ENCODE data around the gene LAGE3.

Gene LAGE3

DNA sequence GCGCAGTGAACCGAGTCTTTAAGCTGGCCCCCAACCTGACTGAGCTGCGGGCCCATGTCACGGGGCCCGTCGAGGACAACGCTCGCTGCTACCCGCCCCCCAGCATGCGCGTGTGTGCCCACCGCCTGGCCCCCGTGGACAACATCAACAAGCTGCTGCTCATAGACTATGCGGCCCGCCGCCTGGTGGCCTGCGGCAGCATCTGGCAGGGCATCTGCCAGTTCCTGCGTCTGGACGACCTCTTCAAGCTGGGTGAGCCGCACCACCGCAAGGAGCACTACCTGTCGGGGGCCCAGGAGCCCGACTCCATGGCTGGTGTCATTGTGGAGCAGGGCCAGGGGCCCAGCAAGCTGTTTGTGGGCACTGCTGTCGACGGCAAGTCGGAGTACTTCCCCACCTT, 18.8 kb downstream of the LAGE3 start:
- Histone ChIP-seq H3K4me1 (ENCODE audit: control insufficient read depth, low read depth, low read length) (no peaks in the 10 kb centered on the region), H3K4me3 (ENCODE audit: low read length) (no peak overlapping the region), H3K27ac (ENCODE audit: low read length) (no peak overlapping the region), H3K9ac (ENCODE audit: low read length) (no peak overlapping the region), H3K36me3 (ENCODE audit: control insufficient read depth, low read depth, low read length) (no peaks in the 10 kb centered on the region), H3K9me3 (ENCODE audit: control insufficient read depth, low read depth, low read length) (peaks cover 4% of the 10 kb centered on the region), H3K27me3 (ENCODE audit: control insufficient read depth, insufficient read depth, low read length) (peaks cover 5% of the 10 kb centered on the region)

DNA sequence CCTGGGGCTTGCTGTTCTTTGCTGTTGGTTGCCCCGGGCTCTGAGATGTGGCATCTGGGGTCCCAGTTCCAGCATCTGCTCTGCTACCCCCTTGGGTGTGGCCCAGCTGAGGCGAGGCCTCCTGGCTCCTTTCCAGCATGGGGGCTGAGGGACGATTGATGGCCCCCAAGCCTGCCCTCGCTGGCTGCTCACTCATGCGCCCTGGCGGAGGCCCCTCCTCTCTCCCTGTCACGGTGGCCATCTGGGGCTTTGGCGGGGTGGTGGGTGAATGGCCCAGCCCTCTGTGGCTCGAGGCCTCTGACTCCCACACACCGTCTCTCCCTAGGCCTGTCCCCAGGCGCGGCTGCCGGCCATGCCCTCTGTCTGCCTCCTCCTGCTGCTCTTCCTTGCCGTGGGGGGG, 19.2 kb downstream of the LAGE3 start:
- no peaks in the 10 kb centered on the region for H3K4me1 ChIP-seq (ENCODE audit: control insufficient read depth, low read depth, low read length)
- no peaks in the 10 kb centered on the region for H3K36me3 ChIP-seq (ENCODE audit: control insufficient read depth, low read depth, low read length)
- no peak overlapping the region for H3K9ac ChIP-seq (ENCODE audit: low read length)
- H3K27me3 ChIP-seq (ENCODE audit: control insufficient read depth, insufficient read depth, low read length), result peaks cover 5% of the 10 kb centered on the region
- H3K9me3 ChIP-seq (ENCODE audit: control insufficient read depth, low read depth, low read length), result peaks cover 4% of the 10 kb centered on the region
- H3K27ac ChIP-seq (ENCODE audit: low read length), result no peak overlapping the region
- no peak overlapping the region for H3K4me3 ChIP-seq (ENCODE audit: low read length)

DNA sequence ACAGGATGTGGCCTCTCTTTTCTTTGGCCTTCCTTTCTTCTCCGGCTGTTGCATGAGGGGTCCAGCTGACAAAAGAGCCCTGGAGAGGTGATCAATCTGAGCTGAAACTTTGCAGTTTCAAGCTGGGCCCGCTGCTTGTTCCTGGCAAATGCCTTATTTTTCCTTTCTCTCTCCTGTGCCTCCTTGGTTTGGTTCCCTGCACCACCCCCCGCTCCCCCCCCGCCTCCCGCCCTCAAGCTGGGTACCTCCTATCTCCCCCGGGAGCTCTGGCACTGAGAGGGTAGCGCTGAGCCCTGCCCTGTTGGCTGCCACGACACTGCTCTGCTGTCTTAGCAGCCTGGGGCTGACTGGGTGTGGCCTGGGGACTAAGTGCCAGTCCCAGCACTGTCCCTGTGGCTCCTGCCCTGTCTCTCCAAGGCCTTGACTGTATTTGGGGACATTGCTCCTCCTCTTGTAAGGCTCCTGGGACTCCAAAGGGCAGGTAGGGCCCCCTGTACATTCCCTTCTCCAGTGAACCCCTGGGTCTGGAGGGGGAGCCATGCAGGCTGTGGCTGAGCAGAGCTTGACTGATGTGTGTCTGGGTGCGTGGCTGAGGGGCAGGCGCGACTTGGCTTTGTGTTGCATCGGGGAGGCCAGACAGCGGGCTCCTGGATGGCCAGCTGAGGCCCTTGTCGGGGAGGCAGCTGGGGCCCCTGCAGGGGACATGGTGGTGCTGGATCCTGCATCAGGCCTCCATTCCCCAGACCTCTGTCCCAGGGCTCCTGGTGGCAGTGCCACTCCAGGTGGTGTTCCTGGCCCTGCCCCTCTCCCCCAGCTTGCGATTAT, 19.9 kb downstream of the LAGE3 start:
- Histone ChIP-seq H3K36me3 (ENCODE audit: control insufficient read depth, low read depth, low read length) (no peaks in the 10 kb centered on the region), H3K27me3 (ENCODE audit: control insufficient read depth, insufficient read depth, low read length) (peaks cover 5% of the 10 kb centered on the region), H3K4me3 (ENCODE audit: low read length) (peak overlapping the region; percentile 56), H3K27ac (ENCODE audit: low read length) (no peak overlapping the region), H3K4me1 (ENCODE audit: control insufficient read depth, low read depth, low read length) (no peaks in the 10 kb centered on the region), H3K9me3 (ENCODE audit: control insufficient read depth, low read depth, low read length) (peaks cover 4% of the 10 kb centered on the region), H3K9ac (ENCODE audit: low read length) (peak overlapping the region; percentile 32)

DNA sequence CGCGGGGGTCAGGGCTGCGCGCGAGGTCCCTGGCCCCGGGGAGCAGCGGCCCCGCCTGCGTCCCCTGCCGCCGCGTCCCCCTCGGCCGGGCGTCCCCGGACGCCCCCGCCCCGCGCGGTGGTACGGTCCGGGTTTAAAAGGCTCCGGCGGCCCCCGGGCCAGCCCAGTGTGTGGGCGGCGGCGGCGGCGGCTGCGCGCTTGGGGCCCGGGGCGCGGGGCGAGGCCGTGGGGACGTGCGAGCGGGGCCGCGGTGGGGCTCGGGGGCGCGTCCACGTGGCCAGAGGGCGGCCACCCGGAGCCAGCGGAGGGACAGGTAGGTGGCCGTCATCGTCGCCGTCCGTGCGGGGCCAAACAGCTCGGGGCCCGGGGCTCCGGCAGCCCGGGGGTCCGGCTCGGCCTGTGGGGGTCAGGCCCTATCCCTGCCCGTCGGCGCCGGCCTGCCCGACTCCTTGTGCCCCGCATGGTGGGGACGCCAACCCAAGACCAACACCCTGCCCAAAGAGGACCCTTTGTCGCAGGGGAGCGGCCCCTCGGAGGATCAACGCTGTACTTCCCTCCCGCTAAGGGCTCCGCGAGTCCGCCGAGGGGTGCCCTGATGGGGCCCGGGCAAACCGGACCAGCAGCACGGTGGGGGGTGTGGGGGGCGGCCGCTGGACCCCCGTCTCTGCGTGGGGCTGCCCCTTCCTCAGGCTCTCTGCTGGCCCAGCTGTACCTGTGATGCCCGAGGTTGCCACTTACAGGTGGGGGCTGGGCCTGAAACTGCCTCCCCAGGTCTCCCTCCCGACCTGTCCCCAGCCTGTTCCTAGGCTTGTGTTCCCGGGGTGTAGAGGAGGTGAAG, 20.7 kb downstream of the LAGE3 start, which contains the start of gene PLXNA3:
Gene PLXNA3 (plus strand): TSS at position 166 of the 838 bp plus-strand sequence. CDS start 1,903 bp downstream, outside the sequence.
- peaks cover 4% of the 10 kb centered on the region for H3K9me3 ChIP-seq (ENCODE audit: control insufficient read depth, low read depth, low read length)
- peaks cover 5% of the 10 kb centered on the region for H3K27me3 ChIP-seq (ENCODE audit: control insufficient read depth, insufficient read depth, low read length)
- peak within 1 kb of the TSS; percentile 56 for H3K4me3 ChIP-seq (ENCODE audit: low read length)
- H3K27ac ChIP-seq (ENCODE audit: low read length), result no peak within 1 kb of the TSS
- H3K4me1 ChIP-seq (ENCODE audit: control insufficient read depth, low read depth, low read length), result no peaks in the 10 kb centered on the region
- H3K9ac ChIP-seq (ENCODE audit: low read length), result peak within 1 kb of the TSS; percentile 32
- no peaks in the 10 kb centered on the region for H3K36me3 ChIP-seq (ENCODE audit: control insufficient read depth, low read depth, low read length)

DNA sequence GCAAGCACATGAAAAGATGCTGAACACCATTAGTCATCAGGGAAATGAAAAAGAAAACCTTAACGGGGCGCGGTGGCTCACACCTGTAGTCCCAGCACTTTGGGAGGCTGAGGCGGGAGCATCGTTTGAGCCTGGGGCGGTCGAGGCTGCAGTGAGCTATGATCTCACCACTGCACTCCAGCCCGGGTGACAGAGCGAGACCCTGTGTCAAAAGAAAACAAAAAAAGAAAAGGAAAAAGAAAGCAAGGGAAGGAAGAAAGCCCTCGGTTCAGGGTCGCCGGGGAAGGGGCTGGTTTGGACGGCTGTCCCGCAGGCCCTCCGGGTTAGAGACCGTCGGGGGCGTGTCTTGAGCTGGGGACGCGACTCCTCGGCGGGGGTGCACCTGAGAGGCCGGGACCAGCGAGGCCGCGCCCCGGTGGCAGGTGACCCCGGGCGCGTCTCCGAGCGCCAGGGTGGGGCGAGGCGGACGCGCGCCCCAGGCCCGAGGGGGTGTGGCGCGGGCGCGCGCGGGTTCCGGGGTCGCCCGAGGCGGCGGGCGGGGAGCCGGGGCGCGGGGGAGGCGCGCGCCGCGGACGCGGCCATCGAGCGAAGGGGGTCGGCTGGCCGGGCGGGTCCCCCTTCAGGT, 21.5 kb downstream of the LAGE3 start:
- H3K4me1 ChIP-seq (ENCODE audit: control insufficient read depth, low read depth, low read length), result no peaks in the 10 kb centered on the region
- peaks cover 9% of the 10 kb centered on the region for H3K9me3 ChIP-seq (ENCODE audit: control insufficient read depth, low read depth, low read length)
- H3K36me3 ChIP-seq (ENCODE audit: control insufficient read depth, low read depth, low read length), result no peaks in the 10 kb centered on the region
- peak overlapping the region; percentile 21 for H3K4me3 ChIP-seq (ENCODE audit: low read length)
- H3K9ac ChIP-seq (ENCODE audit: low read length), result no peak overlapping the region
- H3K27me3 ChIP-seq (ENCODE audit: control insufficient read depth, insufficient read depth, low read length), result peaks cover 5% of the 10 kb centered on the region
- H3K27ac ChIP-seq (ENCODE audit: low read length), result no peak overlapping the region

DNA sequence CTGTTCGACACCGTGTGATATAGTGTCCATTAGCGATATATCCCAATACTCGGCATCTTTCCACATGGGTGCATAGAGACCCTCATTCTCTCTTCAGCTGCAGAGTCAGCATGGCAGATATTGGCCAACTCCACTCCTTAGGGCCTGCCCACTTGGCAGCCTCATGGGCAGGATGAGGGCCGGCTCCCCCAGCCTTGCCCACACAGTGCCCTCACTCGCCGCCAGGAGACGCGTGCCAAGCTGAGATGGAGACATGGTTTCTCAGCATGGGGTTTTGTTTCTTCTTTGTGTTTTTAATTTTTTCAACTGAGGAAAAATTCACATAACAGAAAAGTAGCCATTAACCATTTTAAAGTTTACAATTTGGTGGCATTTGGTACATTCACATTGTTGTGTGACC, 26.3 kb downstream of the LAGE3 start:
- Histone ChIP-seq H3K27me3 (ENCODE audit: control insufficient read depth, insufficient read depth, low read length) (peaks cover 5% of the 10 kb centered on the region), H3K4me1 (ENCODE audit: control insufficient read depth, low read depth, low read length) (no peaks in the 10 kb centered on the region), H3K36me3 (ENCODE audit: control insufficient read depth, low read depth, low read length) (peaks cover 14% of the 10 kb centered on the region), H3K27ac (ENCODE audit: low read length) (no peak overlapping the region), H3K4me3 (ENCODE audit: low read length) (no peak overlapping the region), H3K9ac (ENCODE audit: low read length) (no peak overlapping the region), H3K9me3 (ENCODE audit: control insufficient read depth, low read depth, low read length) (peaks cover 9% of the 10 kb centered on the region)

DNA sequence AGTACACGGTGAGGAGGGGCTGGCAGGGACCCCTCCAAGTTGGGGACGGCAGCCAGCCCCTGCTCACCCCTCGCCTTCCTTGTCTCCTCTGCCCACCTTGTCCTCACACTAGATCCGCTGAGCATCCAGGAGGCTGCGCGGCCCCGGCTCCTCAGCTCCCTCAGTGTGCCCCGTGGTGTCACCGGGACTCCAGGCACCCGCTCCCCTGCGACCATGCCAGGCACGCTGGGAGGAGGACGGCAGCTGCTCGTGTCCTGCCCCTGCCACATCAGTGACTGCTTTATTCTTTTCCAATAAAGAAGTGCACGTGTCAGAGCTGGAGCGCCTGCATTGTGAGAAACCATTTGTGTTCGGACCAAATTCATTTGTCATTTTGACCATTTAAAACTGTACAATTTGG, 28.8 kb downstream of the LAGE3 start:
- no peak overlapping the region for H3K27ac ChIP-seq (ENCODE audit: low read length)
- H3K9ac ChIP-seq (ENCODE audit: low read length), result no peak overlapping the region
- H3K9me3 ChIP-seq (ENCODE audit: control insufficient read depth, low read depth, low read length), result peaks cover 5% of the 10 kb centered on the region
- no peaks in the 10 kb centered on the region for H3K27me3 ChIP-seq (ENCODE audit: control insufficient read depth, insufficient read depth, low read length)
- no peak overlapping the region for H3K4me3 ChIP-seq (ENCODE audit: low read length)
- no peaks in the 10 kb centered on the region for H3K4me1 ChIP-seq (ENCODE audit: control insufficient read depth, low read depth, low read length)
- peaks cover 14% of the 10 kb centered on the region for H3K36me3 ChIP-seq (ENCODE audit: control insufficient read depth, low read depth, low read length)

DNA sequence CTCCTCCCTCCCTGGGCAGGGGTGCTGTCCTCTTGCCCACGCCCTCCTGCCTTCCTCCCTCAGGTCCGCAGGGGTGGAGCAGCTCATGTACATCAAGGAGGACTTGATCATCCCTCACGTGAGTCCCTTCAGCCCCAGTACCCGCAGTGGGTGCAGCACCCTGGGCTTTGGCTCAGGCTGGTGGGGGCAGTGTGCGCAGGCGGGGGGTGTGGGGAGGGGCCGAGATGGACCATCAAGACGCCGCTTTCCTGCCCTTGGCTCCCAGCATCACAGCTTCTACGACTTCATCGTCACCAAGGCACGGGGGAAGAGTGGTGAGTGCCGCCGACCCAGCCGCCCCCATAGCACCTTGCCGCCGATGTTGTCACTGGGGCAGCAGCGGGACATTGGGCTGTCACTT, 29.5 kb downstream of the LAGE3 start:
- Histone ChIP-seq H3K4me1 (ENCODE audit: control insufficient read depth, low read depth, low read length) (no peaks in the 10 kb centered on the region), H3K9me3 (ENCODE audit: control insufficient read depth, low read depth, low read length) (peaks cover 5% of the 10 kb centered on the region), H3K4me3 (ENCODE audit: low read length) (no peak overlapping the region), H3K9ac (ENCODE audit: low read length) (no peak overlapping the region), H3K36me3 (ENCODE audit: control insufficient read depth, low read depth, low read length) (peaks cover 14% of the 10 kb centered on the region), H3K27me3 (ENCODE audit: control insufficient read depth, insufficient read depth, low read length) (no peaks in the 10 kb centered on the region), H3K27ac (ENCODE audit: low read length) (no peak overlapping the region)

DNA sequence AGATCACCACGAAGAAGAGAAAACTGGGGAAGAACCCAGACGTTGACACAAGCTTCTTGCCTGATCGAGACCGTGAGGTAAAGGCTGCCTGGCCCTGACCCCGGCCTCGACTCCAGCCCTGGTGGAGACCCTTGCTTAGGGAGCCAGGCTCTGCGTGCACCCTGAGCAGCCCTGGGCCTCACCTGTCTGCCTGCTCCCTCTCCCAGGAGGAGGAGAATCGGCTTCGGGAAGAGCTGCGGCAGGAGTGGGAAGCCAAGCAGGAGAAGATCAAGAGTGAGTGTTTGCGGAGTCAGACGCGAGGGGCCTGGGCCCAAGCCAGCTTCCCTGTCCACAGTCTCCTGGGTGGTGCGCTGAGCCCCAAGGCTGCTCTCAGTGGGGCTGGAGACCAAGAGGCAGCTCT, 30.6 kb downstream of the LAGE3 start:
- Histone ChIP-seq H3K36me3 (ENCODE audit: control insufficient read depth, low read depth, low read length) (peaks cover 14% of the 10 kb centered on the region), H3K4me3 (ENCODE audit: low read length) (no peak overlapping the region), H3K27ac (ENCODE audit: low read length) (no peak overlapping the region), H3K27me3 (ENCODE audit: control insufficient read depth, insufficient read depth, low read length) (no peaks in the 10 kb centered on the region), H3K9ac (ENCODE audit: low read length) (no peak overlapping the region), H3K9me3 (ENCODE audit: control insufficient read depth, low read depth, low read length) (peaks cover 5% of the 10 kb centered on the region), H3K4me1 (ENCODE audit: control insufficient read depth, low read depth, low read length) (no peaks in the 10 kb centered on the region)

DNA sequence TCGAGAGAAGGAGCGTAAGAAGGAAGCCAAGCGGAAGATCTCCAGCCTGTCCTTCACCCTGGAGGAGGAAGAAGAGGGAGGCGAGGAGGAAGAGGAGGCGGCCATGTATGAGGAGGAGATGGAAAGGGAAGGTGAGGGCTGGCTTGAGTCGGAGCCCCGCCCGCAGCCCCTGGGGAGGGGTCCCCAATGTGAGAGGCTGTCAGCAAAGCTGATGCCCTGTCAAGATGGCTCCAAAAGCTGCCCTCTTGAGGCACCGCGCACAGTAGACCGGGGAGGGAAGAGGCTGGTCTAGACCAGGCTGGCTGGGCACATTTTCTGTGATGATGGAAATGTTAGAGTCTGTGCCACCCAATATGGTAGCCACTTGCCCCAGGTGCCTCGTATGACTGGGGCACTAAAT, 32.7 kb downstream of the LAGE3 start:
- Histone ChIP-seq H3K4me3 (ENCODE audit: low read length) (no peak overlapping the region), H3K27ac (ENCODE audit: low read length) (no peak overlapping the region), H3K36me3 (ENCODE audit: control insufficient read depth, low read depth, low read length) (peaks cover 21% of the 10 kb centered on the region), H3K27me3 (ENCODE audit: control insufficient read depth, insufficient read depth, low read length) (no peaks in the 10 kb centered on the region), H3K4me1 (ENCODE audit: control insufficient read depth, low read depth, low read length) (no peaks in the 10 kb centered on the region), H3K9me3 (ENCODE audit: control insufficient read depth, low read depth, low read length) (no peaks in the 10 kb centered on the region), H3K9ac (ENCODE audit: low read length) (no peak overlapping the region)

DNA sequence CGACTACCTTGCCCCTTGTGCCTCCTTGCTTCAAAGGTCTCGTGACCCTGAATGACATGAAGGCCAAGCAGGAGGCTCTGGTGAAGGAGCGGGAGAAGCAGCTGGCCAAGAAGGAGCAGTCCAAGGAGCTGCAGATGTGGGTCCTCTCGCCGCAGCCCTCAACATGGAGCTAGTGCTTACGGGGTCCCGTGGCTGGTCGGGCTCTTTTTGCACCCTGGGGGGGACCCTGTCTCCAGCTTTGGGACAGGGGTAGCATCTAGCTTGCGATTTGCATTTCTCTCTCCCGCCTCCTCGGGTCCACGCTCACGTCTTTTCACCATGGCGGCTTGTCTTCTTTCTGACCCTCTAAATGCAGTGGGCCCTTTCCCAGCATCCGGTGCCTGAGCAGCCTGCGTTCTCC, 33.3 kb downstream of the LAGE3 start:
- Histone ChIP-seq H3K4me3 (ENCODE audit: low read length) (no peak overlapping the region), H3K9me3 (ENCODE audit: control insufficient read depth, low read depth, low read length) (no peaks in the 10 kb centered on the region), H3K36me3 (ENCODE audit: control insufficient read depth, low read depth, low read length) (peaks cover 22% of the 10 kb centered on the region), H3K9ac (ENCODE audit: low read length) (no peak overlapping the region), H3K27ac (ENCODE audit: low read length) (no peak overlapping the region), H3K4me1 (ENCODE audit: control insufficient read depth, low read depth, low read length) (no peaks in the 10 kb centered on the region), H3K27me3 (ENCODE audit: control insufficient read depth, insufficient read depth, low read length) (no peaks in the 10 kb centered on the region)
